ENCODE data around the gene RBM8A.
"Not testable (repeated sequence)": the region's sequence is repeated elsewhere in the genome, so short reads cannot be mapped to it uniquely, and the experiment has no call there.

The RBM8A gene

DNA sequence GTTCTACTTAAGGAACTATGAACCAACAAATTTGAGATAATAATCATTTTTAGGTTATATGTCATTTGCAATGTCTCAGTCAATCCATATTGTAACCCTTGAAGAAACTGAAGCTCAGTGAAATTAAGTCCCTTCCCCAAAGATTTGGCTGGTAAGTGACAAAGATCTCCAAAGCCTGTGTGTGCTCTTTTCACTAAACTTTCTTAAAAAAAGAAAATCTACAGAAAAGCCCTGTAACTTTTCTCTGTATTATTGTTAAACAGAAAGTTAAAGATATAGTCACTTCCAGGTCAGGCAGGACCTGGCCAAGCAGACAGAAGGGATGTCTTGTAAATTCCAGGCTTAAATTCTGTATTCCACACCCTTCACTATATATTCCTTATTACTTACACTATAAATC, 29.1 kb upstream of the RBM8A start:
- DNase-seq (ENCODE audit: low read depth) = no peak

DNA sequence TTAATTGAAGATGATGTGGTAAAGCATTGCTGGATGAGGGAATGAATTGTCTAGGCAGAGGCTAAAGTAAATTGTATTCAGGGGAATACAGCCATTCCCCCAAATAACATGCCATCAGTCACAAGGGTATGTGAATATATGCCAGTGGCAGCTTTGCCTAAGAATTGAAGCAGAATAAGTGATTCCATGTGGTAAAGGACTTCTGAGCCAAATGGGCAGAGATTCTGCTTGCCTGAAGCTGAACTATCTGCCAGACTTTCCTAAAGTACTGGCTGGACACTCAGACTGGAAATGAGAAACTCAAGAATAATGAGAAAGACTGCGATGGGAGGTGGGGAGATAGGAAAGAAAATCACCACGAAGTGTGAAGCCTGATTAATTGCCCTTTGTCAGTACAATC, 28.2 kb upstream of the RBM8A start:
- DNase-seq (ENCODE audit: low read depth) = no peak

DNA sequence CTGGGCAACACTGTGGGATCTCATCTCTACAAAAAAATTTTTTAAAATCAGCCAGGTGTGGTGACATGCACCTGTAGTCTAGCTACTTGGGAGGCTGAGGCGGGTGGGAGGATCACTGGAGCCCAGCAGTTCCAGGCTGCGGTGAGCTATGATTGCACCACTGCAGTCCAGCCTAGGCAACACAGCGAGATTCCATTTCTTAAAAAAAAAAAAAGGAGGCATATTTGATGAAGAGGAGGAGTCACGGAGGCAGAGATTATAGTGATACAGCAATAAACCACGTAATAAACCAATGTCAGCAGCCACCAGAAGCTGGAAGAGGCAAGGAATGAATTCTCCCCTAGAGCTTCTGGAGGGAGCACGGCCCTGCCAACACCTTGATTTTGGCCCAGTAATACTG, 26.6 kb upstream of the RBM8A start:
- no peak for DNase-seq (ENCODE audit: low read depth)

DNA sequence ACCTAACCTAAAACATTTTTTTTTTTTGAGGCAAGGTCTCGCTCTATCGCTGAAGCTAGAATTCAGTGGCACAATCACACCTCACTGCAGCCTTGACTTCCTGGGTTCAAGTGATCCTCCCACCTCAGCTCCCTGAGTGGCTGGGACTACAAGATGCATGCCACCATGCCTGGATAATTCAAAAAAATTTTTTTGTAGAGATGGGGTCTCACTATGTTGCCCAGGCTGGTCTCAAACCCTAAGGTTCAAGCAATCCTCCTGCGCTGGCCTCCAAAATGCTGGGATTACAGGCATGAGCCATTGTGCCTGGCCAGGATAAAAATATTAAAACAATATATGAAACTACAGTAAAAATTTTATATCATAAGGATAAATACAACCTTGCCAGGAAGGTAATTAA, 25.6 kb upstream of the RBM8A start:
- no peak for DNase-seq (ENCODE audit: low read depth)

DNA sequence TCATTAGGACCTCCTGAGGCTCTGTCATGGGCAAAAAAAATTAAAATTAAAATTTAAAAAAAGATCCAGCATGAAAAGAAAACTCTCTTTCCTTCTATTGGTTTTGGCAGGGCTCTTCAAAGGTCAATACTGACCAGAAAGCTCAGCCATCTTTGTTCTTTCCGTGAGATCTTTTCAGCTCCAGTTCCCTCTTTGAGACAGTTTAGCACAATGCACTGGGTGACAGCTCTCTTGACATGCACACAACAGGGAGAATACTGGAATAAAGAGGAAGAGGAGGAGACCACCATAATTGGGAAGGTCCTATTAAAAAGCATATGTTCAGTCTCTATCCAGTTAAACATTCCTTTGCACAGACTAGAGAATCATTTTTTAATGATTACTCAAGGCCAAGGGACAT, 24.2 kb upstream of the RBM8A start:
- no peak for DNase-seq (ENCODE audit: low read depth)

DNA sequence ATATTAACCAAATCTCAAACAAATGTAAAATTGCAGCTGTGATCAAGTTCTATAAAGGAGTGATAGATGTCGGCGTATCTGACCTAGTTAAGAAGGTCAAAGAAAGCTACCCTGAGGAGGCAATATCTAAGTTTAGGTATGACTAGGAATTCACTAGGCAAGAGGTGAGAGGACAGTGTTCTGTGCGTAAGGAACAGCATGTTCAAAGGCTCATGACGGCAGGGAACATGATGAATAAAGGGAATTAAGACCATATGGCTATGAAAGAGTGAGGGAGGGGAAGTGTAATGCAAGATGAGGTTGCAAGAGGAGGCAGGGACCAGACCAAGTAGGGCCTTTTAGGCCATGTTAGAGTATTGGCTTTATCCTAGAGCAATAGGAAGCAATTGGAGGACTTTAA, 21.9 kb upstream of the RBM8A start:
- no peak for DNase-seq (ENCODE audit: low read depth)

DNA sequence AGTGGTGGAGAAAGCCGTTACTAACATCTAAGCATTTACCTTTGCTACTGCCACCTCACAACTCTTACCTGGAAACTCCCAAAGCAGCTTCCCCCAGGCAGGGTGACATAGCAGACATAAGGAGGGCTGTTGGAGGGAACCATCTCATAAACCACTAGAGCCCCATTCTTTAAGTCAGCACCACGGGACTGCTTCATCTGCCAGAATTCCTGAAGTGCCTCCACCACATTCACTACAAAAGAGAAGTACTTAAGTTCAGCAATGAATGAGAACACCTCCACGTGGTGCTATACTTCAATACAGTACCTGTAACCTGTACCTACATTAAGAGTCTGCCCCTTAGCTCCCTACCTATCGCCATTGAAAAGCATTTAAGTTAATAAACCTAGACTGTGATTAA, 20.3 kb upstream of the RBM8A start:
- no peak for DNase-seq (ENCODE audit: low read depth)

DNA sequence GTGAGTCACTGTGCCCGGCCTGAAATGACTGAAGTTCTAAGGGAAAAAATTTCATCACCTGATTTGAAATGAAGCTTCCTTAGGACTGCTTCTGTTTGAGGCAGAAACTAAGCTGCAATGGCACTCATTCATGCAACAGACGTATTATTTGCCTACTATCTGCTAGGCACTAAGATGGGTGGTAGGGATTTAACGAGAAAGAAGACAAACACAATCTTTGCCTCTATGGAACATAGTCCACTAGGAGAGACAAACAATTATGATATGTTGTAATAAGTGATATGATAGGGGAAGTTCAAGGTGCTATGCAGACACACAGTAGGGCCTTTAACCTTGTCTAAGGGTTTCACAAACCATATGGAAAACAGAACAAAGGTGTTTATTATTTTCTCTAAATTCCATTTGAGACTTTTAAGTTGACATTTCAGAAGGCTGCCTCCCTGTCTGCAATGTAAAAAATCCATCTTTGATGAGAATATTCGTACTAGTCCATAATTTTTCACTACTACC, 19.2 kb upstream of the RBM8A start:
- no peak for DNase-seq (ENCODE audit: low read depth)

DNA sequence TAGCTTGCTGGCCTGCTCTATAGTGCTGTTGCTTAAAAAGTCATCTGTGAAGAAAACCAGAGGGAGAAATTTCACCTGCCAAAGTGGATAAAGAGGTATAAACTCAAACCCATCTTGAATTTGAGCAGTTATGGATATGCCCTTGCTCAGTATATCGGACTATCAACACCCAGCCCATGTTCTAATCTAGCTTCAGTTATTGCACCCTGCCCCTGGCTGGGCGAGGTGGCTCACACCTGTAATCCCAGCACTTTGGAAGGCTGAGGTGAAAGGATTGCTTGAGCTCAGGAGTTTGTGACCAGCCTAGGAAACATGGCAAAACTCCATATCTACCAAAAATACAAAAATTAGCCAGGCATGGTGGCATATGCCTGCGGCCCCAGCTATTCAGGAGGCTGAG, 17.2 kb upstream of the RBM8A start:
- no peak for DNase-seq (ENCODE audit: low read depth)

DNA sequence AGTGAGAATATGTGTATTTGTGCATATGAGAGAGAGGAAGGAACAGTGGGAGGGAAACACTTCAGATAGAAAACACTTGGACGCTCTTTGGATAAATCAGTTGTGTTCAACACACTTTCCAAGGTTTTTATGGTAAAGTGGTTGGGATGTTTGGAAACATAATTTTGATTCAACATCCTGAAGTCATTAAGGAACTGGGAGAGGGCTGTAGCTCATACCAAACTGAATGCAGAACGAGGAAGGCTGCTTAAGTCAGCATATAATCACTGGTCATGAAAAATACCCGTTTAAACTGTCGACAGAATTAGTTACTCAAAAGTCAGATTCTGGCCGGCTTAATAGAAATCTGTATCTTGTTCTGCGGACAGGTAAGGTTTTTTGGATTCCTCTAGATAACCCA, 15.6 kb upstream of the RBM8A start:
- DNase-seq (ENCODE audit: low read depth) = no peak

DNA sequence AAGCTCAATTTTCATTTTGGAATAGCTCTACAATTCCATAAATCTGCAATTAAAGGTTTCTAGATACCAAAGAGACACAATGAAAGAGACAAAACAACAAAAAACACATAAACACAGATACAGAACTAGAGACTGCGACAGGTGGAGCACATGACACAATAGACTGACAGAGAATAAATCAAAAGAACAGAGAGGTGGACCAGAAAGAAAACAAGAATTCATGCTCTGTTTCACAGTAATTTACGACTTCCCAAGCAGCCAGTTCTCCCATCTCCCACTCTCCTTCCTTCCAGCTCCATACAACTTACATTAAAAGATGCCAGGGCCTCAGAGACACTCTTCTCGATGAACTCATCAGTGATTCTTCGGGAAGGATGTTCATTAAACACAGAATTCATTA, 15.1 kb upstream of the RBM8A start:
- DNase-seq (ENCODE audit: low read depth) = no peak

DNA sequence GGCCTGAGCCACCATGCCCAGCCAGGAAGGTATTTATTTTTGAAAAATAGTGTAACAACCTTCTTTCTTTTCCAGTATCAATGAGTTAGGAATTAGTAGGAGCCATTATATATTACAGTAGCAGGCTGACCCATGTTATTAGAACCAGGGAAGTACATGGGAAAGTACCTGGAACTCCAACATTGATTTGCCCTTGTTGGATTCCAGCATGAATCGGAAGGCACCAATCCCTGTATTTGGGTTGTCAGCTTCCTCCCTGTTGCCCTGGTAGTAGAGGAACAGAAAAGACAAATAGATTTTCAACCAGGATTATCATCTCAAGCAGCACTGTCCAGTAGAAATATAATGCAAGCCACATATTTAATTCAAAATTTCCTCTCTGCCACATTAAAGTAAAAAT, 10.2 kb upstream of the RBM8A start:
- no peak for DNase-seq (ENCODE audit: low read depth)

DNA sequence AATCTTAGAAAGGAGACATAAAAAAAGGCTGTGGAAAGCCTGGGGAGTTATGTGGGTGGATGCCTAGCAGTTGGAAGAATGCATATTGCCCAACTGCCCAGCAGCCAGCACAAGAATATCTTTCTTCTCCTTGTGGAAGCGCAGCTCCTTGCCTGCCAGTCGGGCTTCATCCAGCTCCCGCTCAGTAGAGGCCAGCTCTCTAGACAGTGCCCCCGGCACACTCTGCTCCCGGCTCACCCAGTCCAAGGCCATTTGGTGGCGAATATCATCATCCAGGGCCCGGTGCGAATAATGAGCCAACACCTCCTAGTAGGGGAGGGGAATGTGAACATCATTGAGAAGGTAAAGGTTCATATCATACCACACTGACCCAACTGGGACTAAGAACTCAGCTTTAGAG, 9.0 kb upstream of the RBM8A start:
- DNase-seq (ENCODE audit: low read depth) = no peak

DNA sequence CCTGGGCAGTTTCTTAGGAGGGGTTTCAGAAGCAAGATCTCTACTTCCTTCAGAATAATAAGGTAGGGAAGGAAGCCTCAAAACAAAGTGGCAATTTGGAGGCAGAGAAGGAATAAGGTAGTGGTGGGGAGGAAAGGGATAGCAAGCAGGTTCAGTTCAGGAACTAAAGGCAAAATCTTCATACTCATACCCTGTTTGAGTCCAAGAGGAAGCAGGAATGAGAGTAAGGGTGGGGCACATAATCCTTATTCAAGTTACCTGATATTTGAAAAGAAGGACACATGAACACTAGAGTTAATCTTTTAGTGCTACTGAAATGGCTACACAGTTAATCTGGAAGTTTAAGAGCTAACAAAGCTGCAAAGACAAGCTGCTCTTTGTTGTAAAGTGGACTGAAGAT, 8.4 kb upstream of the RBM8A start:
- no peak for DNase-seq (ENCODE audit: low read depth)

DNA sequence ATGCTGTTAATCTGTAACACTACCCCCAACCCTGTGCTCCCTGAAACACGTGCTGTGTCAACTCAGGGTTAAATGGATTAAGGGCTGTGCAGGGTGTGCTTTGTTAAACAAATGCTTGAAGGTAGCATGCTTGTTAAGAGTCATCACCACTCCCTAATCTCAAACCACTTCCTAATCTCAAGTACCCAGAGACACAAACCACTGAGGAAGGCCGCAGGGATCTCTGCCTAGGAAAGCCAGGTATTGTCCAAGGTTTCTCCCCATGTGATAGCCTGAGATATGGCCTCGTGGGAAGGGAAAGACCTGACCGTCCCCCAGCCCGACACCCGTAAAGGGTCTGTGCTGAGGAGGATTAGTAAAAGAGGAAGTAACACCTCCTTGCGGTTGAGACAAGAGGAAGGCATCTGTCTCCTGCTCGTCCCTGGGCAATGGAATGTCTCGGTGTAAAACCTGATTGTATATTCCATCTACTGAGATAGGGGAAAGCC, 5.3 kb upstream of the RBM8A start:
- DNase-seq (ENCODE audit: low read depth) = not testable (repeated sequence)

DNA sequence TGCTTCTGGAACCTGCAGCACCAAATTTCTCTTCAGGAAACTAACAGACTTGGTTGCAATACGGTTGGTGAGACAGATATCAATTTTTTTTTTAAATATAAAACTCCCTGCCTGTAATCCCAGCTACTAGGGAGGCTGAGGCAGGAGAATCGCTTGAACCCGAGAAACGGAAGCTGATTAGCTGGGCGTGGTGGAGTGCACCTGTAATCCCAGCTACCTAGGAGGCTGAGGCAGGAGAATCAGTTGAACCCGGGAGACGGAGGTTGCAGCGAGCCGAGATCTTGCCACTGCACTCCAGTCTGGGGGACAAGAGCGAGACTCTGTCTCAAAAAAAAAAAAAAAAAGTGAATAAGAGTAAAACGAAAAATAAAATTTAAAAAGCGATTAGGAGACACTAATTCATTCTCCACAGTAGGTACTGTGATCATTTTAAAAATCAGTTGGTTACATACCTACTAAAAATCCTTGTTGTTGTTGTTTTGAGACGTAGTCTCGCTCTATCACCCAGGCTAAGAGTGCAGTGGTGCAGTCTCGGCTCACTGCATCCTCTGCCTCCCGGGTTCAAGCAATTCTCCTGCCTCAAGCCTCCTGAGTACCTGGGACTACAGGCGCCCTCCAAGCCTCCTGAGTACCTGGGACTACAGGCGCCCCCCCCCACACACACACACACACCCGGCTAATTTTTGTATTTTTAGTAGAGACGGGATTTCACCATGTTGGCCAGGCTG, 796 bp upstream of the RBM8A start:
- DNase-seq (ENCODE audit: low read depth) = no peak

DNA sequence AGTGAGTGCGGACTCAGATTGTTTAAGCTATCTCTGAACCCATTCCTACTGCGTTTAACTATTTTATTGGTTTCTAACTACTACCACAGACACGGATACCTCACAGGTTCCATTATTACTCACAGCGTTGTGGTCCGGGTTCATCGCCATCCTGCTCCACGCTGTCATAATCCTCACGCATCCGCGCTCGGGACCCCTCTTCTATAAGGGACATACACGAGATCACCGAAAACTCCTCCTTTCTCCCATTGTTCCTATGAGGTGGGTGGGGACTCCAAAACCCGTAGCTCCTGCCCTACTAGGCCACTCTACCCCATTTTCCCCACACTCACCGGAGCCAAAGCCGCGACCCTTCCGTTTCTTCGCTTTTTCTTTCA, 610 bp downstream of the RBM8A start:
- DNase-seq (ENCODE audit: low read depth) = no peak

DNA sequence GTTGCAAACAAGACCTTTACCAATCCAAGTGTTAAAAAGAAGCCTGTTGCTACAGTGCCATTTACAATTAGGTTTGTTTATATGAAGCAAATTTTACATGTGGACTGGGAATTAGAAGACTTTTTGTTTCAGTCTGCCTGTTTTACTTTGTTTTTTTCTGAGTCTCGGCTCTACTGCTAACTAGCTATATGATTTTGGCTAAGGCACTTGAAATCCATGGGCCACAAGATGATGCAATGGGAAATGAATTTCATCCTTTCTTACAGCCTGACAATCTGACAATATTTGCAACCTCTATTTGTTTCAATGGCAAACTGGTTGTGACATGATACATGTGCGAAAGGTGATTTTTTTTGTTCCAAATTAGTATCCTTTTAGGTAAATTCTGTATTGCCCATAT, 5.0 kb downstream of the RBM8A start:
- no peak for DNase-seq (ENCODE audit: low read depth)

DNA sequence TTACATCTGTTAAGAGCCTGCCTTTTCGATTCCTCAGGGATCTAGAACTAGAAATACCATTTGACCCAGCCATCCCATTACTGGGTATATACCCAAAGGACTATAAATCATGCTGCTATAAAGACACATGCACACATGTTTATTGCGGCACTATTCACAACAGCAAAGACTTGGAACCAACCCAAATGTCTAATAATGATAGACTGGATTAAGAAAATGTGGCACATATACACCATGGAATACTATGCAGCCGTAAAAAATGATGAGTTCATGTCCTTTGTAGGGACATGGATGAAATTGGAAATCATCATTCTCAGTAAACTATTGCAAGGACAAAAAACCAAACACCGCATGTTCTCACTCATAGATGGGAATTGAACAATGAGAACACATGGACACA, 7.0 kb downstream of the RBM8A start:
- DNase-seq (ENCODE audit: low read depth) = not testable (repeated sequence)

DNA sequence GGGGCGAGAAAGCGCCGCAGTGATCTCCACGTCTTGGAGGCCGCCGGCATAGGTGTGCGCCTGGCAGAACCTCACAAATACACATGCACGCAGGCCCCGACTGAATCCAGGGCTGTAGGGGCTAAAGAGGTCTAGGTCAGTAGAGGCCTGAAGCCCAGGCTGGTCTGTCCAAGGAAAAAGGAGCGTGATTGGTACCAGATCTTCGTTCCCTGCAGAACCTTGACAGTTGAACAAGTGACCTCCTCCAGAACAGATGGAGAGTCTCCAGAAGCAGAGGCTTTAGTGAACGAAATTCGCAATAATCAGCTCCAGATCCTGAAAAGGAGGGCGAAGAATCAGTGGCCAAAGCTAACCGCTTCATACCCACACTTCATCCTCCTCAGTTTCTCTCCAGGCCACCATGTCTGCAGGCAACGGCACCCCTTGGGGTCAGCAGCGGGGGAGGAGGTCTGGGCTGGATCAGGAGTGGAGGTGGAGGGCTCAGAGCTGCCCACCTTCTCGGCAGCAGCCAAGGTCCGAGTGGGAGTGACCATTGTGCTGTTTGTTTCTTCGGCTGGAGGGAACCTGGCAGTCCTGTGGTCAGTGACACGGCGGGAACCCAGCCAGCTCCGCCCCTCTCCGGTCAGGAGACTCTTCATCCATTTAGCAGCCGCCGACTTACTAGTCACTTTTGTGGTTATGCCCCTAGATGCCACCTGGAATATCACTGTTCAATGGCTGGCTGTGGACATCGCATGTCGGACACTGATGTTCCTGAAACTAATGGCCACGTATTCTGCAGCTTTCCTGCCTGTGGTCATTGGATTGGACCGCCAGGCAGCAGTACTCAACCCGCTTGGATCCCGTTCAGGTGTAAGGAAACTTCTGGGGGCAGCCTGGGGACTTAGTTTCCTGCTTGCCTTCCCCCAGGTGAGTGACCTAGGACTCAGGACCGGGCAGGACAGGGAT, 8.0 kb downstream of the RBM8A start:
- no peak for DNase-seq (ENCODE audit: low read depth)

DNA sequence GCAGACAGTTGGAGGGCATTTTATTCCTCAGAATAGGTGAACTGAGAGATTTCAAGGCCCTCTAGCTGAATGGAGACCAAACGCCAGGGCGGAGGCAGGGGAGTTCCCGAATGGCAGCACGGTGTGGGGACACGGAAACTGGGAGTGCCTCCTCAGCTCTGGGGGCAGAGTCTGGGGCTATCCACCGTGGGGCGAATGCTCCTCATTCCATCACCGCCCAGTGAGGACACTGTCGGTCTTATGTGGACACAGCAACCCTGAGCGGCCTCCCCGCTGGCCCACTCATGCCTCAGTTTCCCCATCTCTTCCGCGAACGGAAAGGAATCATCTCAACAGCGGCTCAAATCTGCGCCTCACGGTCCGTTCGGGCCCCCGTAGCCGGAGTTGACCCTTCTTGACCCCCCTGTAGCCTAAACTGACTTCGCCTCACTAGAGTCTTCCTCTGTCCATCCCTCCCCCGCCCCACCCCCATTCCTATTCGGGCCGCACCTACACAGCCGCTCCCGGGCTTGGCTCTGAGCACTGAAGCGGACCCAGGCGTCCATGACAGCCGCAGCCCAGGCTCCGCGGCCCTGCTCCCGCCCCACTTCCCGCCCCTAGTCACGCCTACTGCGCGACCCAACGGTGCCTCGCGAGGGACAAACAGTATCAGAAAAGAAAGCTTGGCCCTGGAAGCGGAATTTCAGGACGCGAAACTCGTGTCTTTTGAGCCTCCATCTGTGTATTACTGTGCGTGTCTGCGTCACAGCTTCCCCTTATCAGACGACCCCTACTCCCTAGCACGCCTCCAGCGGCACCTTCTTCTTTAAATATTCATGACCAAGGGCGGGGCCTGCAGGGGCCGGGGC, 8.9 kb downstream of the RBM8A start, which contains the start of gene PEX11B:
PEX11B (minus strand) TSS at position 574 of the 848 bp plus-strand sequence; CDS start at position 545, 29 bp downstream.
- peak; percentile 67 for DNase-seq (ENCODE audit: low read depth)

DNA sequence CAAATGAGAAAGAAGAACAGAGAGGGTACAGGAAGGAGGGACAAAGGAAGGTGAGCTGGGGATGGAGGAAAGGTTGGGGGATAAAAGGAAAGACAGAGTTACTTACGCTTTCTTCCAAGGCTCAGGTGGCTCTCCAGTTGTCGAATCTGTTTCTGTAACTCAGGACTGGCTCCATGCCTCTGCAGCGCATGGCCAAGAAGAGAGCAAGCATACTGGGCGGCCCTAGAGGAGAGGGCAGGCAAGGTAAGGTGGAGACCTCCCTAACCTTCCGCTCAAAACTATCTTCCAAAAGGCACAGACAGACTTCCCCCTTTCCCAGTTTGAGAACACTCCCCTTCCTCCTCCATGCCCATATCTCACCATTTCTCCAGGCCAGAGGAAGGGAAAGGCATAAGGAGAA, 9.7 kb downstream of the RBM8A start:
- DNase-seq (ENCODE audit: low read depth) = no peak
